ENCODE data around the gene ANO4. TPM values are rescaled to one million over a fixed set of nuclear protein-coding genes. Genes with fewer than 3 reads are reported as not detected.
A peak's percentile ranks its signal among the peaks of the same experiment; 100 is the strongest.

The ANO4 gene
- total RNA-seq, 1 donor from 2014 or later, result 0.74 TPM

DNA sequence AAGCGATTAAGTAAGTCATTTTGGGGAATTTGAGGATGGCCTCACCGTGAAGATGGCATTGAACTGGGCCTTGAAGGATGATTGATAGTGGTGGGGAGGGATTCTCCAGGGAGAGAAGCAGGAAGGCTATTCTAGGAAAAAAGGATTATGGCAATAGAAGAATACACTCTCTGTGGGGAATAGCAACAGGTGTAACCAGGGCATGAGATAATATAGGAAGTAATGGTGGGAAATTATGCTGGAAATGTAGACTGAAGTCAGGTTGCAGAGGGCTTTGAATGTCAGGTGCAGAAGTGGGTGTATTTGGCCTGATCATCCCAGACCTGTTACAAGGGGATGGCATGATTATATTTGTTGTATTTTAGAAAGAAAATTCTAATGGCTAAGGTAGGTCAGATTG is 4.6 kb upstream of the ANO4 start:
- no peak overlapping the region for H3K4me3 ChIP-seq

DNA sequence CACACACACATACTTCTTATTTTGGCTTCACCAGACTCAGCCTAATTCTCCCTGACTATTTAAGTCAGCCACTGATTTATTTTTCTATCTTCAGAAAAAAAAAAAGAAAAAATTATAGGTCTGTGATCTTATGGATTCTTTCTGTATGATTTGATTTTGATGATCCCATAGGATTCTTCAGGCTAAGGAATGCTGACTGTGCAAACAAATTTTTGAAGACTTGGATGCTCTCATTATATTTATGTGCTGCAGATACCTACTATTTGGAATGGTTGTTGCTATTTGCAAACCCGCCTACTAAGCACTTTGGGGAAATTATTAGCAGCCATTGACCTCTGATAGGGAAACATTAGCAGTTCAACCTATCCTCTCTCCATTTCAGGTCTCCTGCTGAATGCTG is 4.0 kb upstream of the ANO4 start:
- DNase-seq (ENCODE audit: extremely low spot score in 2 of 2), result no peak
- intact Hi-C loops (cut with DNase I), result no loop called here
- TF ChIP-seq, protein P1, sequence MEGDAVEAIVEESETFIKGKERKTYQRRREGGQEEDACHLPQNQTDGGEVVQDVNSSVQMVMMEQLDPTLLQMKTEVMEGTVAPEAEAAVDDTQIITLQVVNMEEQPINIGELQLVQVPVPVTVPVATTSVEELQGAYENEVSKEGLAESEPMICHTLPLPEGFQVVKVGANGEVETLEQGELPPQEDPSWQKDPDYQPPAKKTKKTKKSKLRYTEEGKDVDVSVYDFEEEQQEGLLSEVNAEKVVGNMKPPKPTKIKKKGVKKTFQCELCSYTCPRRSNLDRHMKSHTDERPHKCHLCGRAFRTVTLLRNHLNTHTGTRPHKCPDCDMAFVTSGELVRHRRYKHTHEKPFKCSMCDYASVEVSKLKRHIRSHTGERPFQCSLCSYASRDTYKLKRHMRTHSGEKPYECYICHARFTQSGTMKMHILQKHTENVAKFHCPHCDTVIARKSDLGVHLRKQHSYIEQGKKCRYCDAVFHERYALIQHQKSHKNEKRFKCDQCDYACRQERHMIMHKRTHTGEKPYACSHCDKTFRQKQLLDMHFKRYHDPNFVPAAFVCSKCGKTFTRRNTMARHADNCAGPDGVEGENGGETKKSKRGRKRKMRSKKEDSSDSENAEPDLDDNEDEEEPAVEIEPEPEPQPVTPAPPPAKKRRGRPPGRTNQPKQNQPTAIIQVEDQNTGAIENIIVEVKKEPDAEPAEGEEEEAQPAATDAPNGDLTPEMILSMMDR (IDR thresholded peaks at IDR 0.05), result no peak
- no peak for TF ChIP-seq POLR2A (IDR thresholded peaks at IDR 0.05)
- TF ChIP-seq POLR2AphosphoS5 (IDR thresholded peaks at IDR 0.05; ENCODE audit: insufficient read depth in 1 of 2, low read depth in 1 of 2), result no peak
- Histone ChIP-seq H3K36me3 (no peaks in the 10 kb centered on the region), H3K4me1 (no peaks in the 10 kb centered on the region), H3K4me3 (no peak overlapping the region), H3K27ac (no peak overlapping the region), H3K9me3 (no peaks in the 10 kb centered on the region), H3K27me3 (no peaks in the 10 kb centered on the region)

More for the DNA sequence above, 4.6 kb upstream of the ANO4 start:
- intact Hi-C loops (cut with DNase I), result no loop called here
- Histone ChIP-seq H3K4me1 (no peaks in the 10 kb centered on the region), H3K9me3 (no peaks in the 10 kb centered on the region), H3K36me3 (no peaks in the 10 kb centered on the region), H3K27me3 (no peaks in the 10 kb centered on the region), H3K27ac (no peak overlapping the region)
- TF ChIP-seq POLR2A (IDR thresholded peaks at IDR 0.05), result no peak
- TF ChIP-seq POLR2AphosphoS5 (IDR thresholded peaks at IDR 0.05; ENCODE audit: insufficient read depth in 1 of 2, low read depth in 1 of 2), result no peak
- TF ChIP-seq, protein P1 (IDR thresholded peaks at IDR 0.05), result no peak
- DNase-seq (ENCODE audit: extremely low spot score in 2 of 2), result no peak

DNA sequence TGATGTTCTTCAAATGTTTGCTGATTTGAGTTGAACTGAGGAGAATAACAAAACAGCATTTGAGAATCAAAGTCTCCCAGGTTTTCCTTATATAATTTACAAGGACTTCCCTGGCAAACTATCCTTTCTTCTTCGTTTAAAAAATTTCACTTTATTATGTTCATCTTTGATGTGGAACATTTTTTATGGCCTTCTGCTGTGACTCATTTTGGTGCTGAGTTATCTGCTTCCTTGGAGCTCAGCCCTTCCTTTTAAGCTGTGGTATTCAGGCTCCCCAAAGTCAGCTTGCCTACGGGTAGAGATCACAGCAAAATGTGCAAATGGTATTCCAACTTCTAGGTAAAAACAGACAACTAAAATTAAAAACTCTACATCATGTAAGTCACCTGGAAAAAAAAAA is 1.4 kb upstream of the ANO4 start:
- DNase-seq (ENCODE audit: extremely low spot score in 2 of 2), result no peak
- no peak overlapping the region for H3K27ac ChIP-seq

DNA sequence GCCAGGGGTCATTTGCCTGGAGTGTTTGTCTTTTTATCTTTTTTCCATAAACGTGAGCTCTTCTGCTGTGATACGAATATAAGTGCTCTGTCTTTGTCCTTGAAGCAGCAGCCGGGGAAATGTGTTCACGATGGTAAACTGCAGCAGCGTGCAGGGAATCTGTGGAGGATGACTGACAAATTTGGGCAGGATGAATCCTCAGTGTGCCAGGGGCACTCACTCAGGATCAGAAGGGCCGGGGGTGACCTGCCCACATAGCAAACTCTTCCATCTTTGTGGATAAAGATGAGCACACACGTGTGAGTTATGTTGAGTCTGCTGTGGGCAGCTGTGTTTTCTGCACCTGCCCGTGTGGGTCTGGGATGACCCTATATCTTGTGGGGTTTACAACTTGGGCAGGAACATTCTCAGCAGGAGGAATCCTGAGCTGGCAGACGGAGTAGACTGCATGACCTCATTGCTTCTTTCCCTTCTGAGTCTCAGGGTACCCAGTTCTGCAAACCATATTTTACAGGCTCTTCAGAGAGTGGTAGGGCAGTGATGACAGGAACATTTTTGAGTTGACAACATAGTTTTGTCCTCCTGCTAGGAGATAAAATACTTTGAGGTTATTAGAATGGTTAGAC is 711 bp downstream of the ANO4 start:
- peak overlapping the region in 1 of 2 donors; percentile 41 for H3K4me3 ChIP-seq
- DNase-seq (ENCODE audit: extremely low spot score in 2 of 2), result no peak
- no peaks in the 10 kb centered on the region for H3K27me3 ChIP-seq
- H3K27ac ChIP-seq, result no peak overlapping the region
- TF ChIP-seq, protein P1 (IDR thresholded peaks at IDR 0.05), result no peak
- no peak for TF ChIP-seq POLR2AphosphoS5 (IDR thresholded peaks at IDR 0.05; ENCODE audit: insufficient read depth in 1 of 2, low read depth in 1 of 2)
- TF ChIP-seq POLR2A (IDR thresholded peaks at IDR 0.05), result no peak
- H3K9me3 ChIP-seq, result no peaks in the 10 kb centered on the region
- H3K36me3 ChIP-seq, result no peaks in the 10 kb centered on the region
- no peaks in the 10 kb centered on the region for H3K4me1 ChIP-seq
- intact Hi-C loops (cut with DNase I), result no loop called here

More for the DNA sequence above, 1.4 kb upstream of the ANO4 start:
- Histone ChIP-seq H3K9me3 (no peaks in the 10 kb centered on the region), H3K36me3 (no peaks in the 10 kb centered on the region), H3K27me3 (no peaks in the 10 kb centered on the region), H3K4me1 (no peaks in the 10 kb centered on the region), H3K4me3 (no peak overlapping the region)
- TF ChIP-seq POLR2AphosphoS5 (IDR thresholded peaks at IDR 0.05; ENCODE audit: insufficient read depth in 1 of 2, low read depth in 1 of 2), result no peak
- TF ChIP-seq, protein P1 (IDR thresholded peaks at IDR 0.05), result no peak
- TF ChIP-seq POLR2A (IDR thresholded peaks at IDR 0.05), result no peak
- intact Hi-C loops (cut with DNase I), result no loop called here

GRCh38 chr12:100795800-100796179 is 1.2 kb downstream of the ANO4 start:
- H3K27ac ChIP-seq, result no peak overlapping the region
- no peaks in the 10 kb centered on the region for H3K27me3 ChIP-seq
- H3K4me3 ChIP-seq, result no peak overlapping the region
- H3K36me3 ChIP-seq, result no peaks in the 10 kb centered on the region
- H3K4me1 ChIP-seq, result no peaks in the 10 kb centered on the region
- no peak for DNase-seq (ENCODE audit: extremely low spot score in 2 of 2)
- H3K9me3 ChIP-seq, result no peaks in the 10 kb centered on the region
- TF ChIP-seq, protein P1 (IDR thresholded peaks at IDR 0.05), result no peak
- TF ChIP-seq POLR2AphosphoS5 (IDR thresholded peaks at IDR 0.05; ENCODE audit: insufficient read depth in 1 of 2, low read depth in 1 of 2) (no peak), POLR2A (IDR thresholded peaks at IDR 0.05) (no peak)
- intact Hi-C loops (cut with DNase I), result no loop called here
